Aorta (tissue), 5 donors: ENCODE results near the gene CMIP. TPM values are rescaled to one million over a fixed set of nuclear protein-coding genes. Genes with fewer than 3 reads are reported as not detected.

Experiments
- ATAC-seq: fragments of 200-7000 bp; cut with Tn5 transposase; one replicate; pipeline ENCODE4 v1.9.1; 2022; ENCODE audit warnings: moderate library complexity; ENCODE audit not compliant: low FRiP score
- DNase-seq, 2 donors: peaks; one replicate each; pipeline ENCODE4 v3.0.0-alpha.2; 2020
- H3K27ac ChIP-seq, 2 donors: one replicate each; pipeline ENCODE4 v1.5.1; 2013; ENCODE audit warnings: low read length in 2 of 2, mild to moderate bottlenecking in 2 of 2, moderate library complexity in 2 of 2, control low read depth in 1 of 2, inconsistent platforms in 1 of 2, low read depth in 1 of 2
- H3K27me3 ChIP-seq, 2 donors: one replicate each; pipeline ENCODE4 v1.6.1; 2013; ENCODE audit warnings: control low read depth in 1 of 2, low read length in 1 of 2, mild to moderate bottlenecking in 1 of 2, moderate library complexity in 1 of 2; ENCODE audit not compliant: insufficient read depth in 2 of 2, control insufficient read depth in 1 of 2
- H3K36me3 ChIP-seq, 2 donors: one replicate each; pipeline ENCODE4 v1.6.1; 2013; ENCODE audit warnings: control low read depth in 1 of 2, low read length in 1 of 2, mild to moderate bottlenecking in 1 of 2; ENCODE audit not compliant: insufficient read depth in 2 of 2, control insufficient read depth in 1 of 2
- H3K4me1 ChIP-seq, 2 donors: one replicate each; pipeline ENCODE4 v1.6.1; 2013; ENCODE audit warnings: low read length in 2 of 2, control low read depth in 1 of 2, mild to moderate bottlenecking in 1 of 2, moderate library complexity in 1 of 2; ENCODE audit not compliant: insufficient read depth in 2 of 2, control insufficient read depth in 1 of 2
- H3K4me3 ChIP-seq, 2 donors: one replicate each; pipeline ENCODE4 v1.5.1; 2013; ENCODE audit warnings: low read length in 2 of 2, control low read depth in 1 of 2, mild to moderate bottlenecking in 1 of 2
- H3K9me3 ChIP-seq: one replicate; pipeline ENCODE4 v1.6.1; 2013; ENCODE audit warnings: mild to moderate bottlenecking, low read length; ENCODE audit not compliant: control insufficient read depth
- WGBS, 2 donors: extraction: QIAGEN DNeasy Blood & Tissue Kit; methylation state at CpG; one replicate each; pipeline ENCODE4 v1.1.7; 2013; 5-methylcytosine and 5-hydroxymethylcytosine counted together
- intact Hi-C, 2 donors: fragments of 100-400 bp; cut with DNase I; formaldehyde crosslinking; loops; one replicate each; pipeline versions ENCODE4 v1.14.2 to v1.15.0; 2022
- long read RNA-seq, 2 donors: library from polyadenylated mRNA; unstranded; transcript quantifications; one replicate each; pipeline ENCODE4 v2.0.0, GENCODE V29; 2020 to 2021
- polyA plus RNA-seq, 2 donors: library from polyadenylated mRNA; stranded (reverse); fragments of 200-250 nt; gene quantifications; one replicate each; pipeline ENCODE4 v1.2.3, GENCODE V29; 2013
- total RNA-seq, 2 donors: library from RNA; stranded (reverse); fragmentation: NEBNext Ultra II Directional; extraction: Animal tissue kit (Norgen Biotek cat#: 25700); gene quantifications; one replicate each; pipeline ENCODE4 v1.2.1, GENCODE V29; 2021
- donor health status: healthy with polysubstance abuse.
- donor health status: Bipolar disorder and iron deficiency.
- donor health status: DM: no; HTN: no; CAD: no.
- donor health status: DM: no; HTN: no; CAD: no.
- donor health status: DM: yes; HTN: yes; CAD: no.

The CMIP gene
- total RNA-seq: 10 to 100 TPM; 48.9 to 96.3 TPM
- polyA plus RNA-seq: 1 to 10 TPM; 2.4 to 7.0 TPM
- long read RNA-seq, donor 1, partial matches to known transcripts: 0 of 23 reads
- long read RNA-seq, donor 1, other reads (novel, unspliced or antisense): 22 of 23 reads
- long read RNA-seq, donor 2, partial matches to known transcripts: 1 of 47 reads
- long read RNA-seq, donor 2, other reads (novel, unspliced or antisense): 44 of 47 reads

- Histone ChIP-seq H3K4me1 (no peaks in the 10 kb centered on the region), H3K36me3 (no peaks in the 10 kb centered on the region), H3K4me3 (peak within 1 kb of the TSS; percentile 67 to 85), H3K9me3 (no peaks in the 10 kb centered on the region), H3K27ac (no peak within 1 kb of the TSS), H3K27me3 (no peaks in the 10 kb centered on the region)
- 0 to 1% methylated on average over 44 to 114 of the region's 114 CpGs for WGBS, 2 donors
- ATAC-seq: peak; percentile 81
- DNase-seq: peak; percentile 91 to 95
- intact Hi-C loops: no loop called here
Measured at GRCh38 chr16:81444448-81445121, at the start of gene CMIP. Gene CMIP (plus strand): TSS chr16:81444808.

- peak; percentile 61 for ATAC-seq
- Histone ChIP-seq H3K9me3 (peaks cover 2% of the 10 kb centered on the region), H3K27me3 (no peaks in the 10 kb centered on the region), H3K4me3 (no peak overlapping the region), H3K27ac (no peak overlapping the region), H3K4me1 (no peaks in the 10 kb centered on the region), H3K36me3 (peaks cover 0 to 2% of the 10 kb centered on the region in 2 donors)
- WGBS, 2 donors: 36 to 41% methylated on average over 13 of the region's 13 CpGs
- DNase-seq: no peak
- intact Hi-C loops: no loop called here
Measured at GRCh38 chr16:81394966-81395655, 49.5 kb upstream of the CMIP start.

GRCh38 chr16:81397058-81397878 lies 47.3 kb upstream of the CMIP start:
- intact Hi-C loops: no loop called here
- WGBS, 2 donors: 88 to 89% methylated on average over 21 of the region's 21 CpGs
- Histone ChIP-seq H3K9me3 (peaks cover 2% of the 10 kb centered on the region), H3K27ac (no peak overlapping the region), H3K36me3 (no peaks in the 10 kb centered on the region), H3K4me1 (no peaks in the 10 kb centered on the region), H3K4me3 (no peak overlapping the region), H3K27me3 (peaks cover 0 to 4% of the 10 kb centered on the region in 2 donors)
- ATAC-seq (no peak), DNase-seq (no peak)

- Histone ChIP-seq H3K9me3 (peaks cover 2% of the 10 kb centered on the region), H3K36me3 (no peaks in the 10 kb centered on the region), H3K4me1 (no peaks in the 10 kb centered on the region), H3K27me3 (peaks cover 0 to 4% of the 10 kb centered on the region in 2 donors), H3K4me3 (no peak overlapping the region), H3K27ac (no peak overlapping the region)
- peak in 1 of 2 donors; percentile 37 for DNase-seq
- intact Hi-C loops: no loop called here
- ATAC-seq: no peak
- 90 to 94% methylated on average over 14 of the region's 14 CpGs for WGBS, 2 donors
Measured at GRCh38 chr16:81397879-81398520, 46.6 kb upstream of the CMIP start.

GRCh38 chr16:81399909-81400308 lies 44.7 kb upstream of the CMIP start:
- no peak for ATAC-seq
- Histone ChIP-seq H3K4me3 (no peak overlapping the region), H3K27ac (no peak overlapping the region), H3K36me3 (no peaks in the 10 kb centered on the region), H3K9me3 (peaks cover 2% of the 10 kb centered on the region), H3K27me3 (peaks cover 0 to 4% of the 10 kb centered on the region in 2 donors), H3K4me1 (no peaks in the 10 kb centered on the region)
- no peak for DNase-seq
- WGBS, 2 donors: 95 to 99% methylated on average over 1 of the region's 1 CpG
- intact Hi-C loops: loop anchor here in 1 of 2 donors (5.0 kb wide), 1 partner anchor 38 kb away; no protein-coding TSS in a partner anchor

- DNase-seq: peak in 1 of 2 donors; percentile 78
- Histone ChIP-seq H3K27ac (no peak overlapping the region), H3K9me3 (peaks cover 2% of the 10 kb centered on the region), H3K4me1 (no peaks in the 10 kb centered on the region), H3K4me3 (no peak overlapping the region), H3K27me3 (peaks cover 0 to 4% of the 10 kb centered on the region in 2 donors), H3K36me3 (no peaks in the 10 kb centered on the region)
- intact Hi-C loops: loop anchor here in 1 of 2 donors (5.0 kb wide), 1 partner anchor 39 kb away; no protein-coding TSS in a partner anchor
- ATAC-seq: no peak
- WGBS, 2 donors: 57% methylated on average over 19 of the region's 19 CpGs
Measured at GRCh38 chr16:81401035-81401950, 43.3 kb upstream of the CMIP start.

GRCh38 chr16:81403208-81403600 lies 41.4 kb upstream of the CMIP start:
- intact Hi-C loops: loop anchor here (1.0 to 5.0 kb wide), 3 partner anchors 41 to 320 kb away; no protein-coding TSS in a partner anchor
- DNase-seq: peak in 1 of 2 donors; percentile 43
- Histone ChIP-seq H3K4me1 (no peaks in the 10 kb centered on the region), H3K36me3 (no peaks in the 10 kb centered on the region), H3K9me3 (peaks cover 2% of the 10 kb centered on the region), H3K27ac (no peak overlapping the region), H3K4me3 (no peak overlapping the region), H3K27me3 (peaks cover 0 to 4% of the 10 kb centered on the region in 2 donors)
- ATAC-seq: no peak
- WGBS, 2 donors: 24 to 28% methylated on average over 5 of the region's 5 CpGs
